ENCODE results near the gene SYCE3.

GRCh38 chr22:50568626-50569025 lies 5.9 kb upstream of the SYCE3 start:
- TF ChIP-seq ZNF197 (CRISPR knock-in tag; IDR thresholded peaks at IDR 0.05; ENCODE audit: low read depth) = no peak
- TF ChIP-seq ZNF24 (IDR thresholded peaks at IDR 0.05) = no peak
- no peak for TF ChIP-seq LARP7 (IDR thresholded peaks at IDR 0.05)
- TF ChIP-seq CTCF (IDR thresholded peaks at IDR 0.05 in 2 of 3, conservative IDR thresholded peaks at IDR 0.05 in 1 of 3; ENCODE audit: insufficient read depth in 2 of 3, low read depth in 1 of 3, low read length in 3 of 3) = no peak
- TF ChIP-seq RAD21 (CRISPR knock-in tag; conservative IDR thresholded peaks at IDR 0.05 in 1 of 2, IDR thresholded peaks at IDR 0.05 in 1 of 2) = no peak
- TF ChIP-seq PKNOX1 (IDR thresholded peaks at IDR 0.05) = peak; percentile 36; the same call in 1 of the 2 replicates
- TF ChIP-seq, protein P1, sequence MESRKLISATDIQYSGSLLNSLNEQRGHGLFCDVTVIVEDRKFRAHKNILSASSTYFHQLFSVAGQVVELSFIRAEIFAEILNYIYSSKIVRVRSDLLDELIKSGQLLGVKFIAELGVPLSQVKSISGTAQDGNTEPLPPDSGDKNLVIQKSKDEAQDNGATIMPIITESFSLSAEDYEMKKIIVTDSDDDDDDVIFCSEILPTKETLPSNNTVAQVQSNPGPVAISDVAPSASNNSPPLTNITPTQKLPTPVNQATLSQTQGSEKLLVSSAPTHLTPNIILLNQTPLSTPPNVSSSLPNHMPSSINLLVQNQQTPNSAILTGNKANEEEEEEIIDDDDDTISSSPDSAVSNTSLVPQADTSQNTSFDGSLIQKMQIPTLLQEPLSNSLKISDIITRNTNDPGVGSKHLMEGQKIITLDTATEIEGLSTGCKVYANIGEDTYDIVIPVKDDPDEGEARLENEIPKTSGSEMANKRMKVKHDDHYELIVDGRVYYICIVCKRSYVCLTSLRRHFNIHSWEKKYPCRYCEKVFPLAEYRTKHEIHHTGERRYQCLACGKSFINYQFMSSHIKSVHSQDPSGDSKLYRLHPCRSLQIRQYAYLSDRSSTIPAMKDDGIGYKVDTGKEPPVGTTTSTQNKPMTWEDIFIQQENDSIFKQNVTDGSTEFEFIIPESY (CRISPR knock-in tag; IDR thresholded peaks at IDR 0.05) = no peak
- no peak for TF ChIP-seq MYNN (IDR thresholded peaks at IDR 0.05)
- TF ChIP-seq MYNN (CRISPR knock-in tag; IDR thresholded peaks at IDR 0.05) = no peak
- TF ChIP-seq, protein P2, sequence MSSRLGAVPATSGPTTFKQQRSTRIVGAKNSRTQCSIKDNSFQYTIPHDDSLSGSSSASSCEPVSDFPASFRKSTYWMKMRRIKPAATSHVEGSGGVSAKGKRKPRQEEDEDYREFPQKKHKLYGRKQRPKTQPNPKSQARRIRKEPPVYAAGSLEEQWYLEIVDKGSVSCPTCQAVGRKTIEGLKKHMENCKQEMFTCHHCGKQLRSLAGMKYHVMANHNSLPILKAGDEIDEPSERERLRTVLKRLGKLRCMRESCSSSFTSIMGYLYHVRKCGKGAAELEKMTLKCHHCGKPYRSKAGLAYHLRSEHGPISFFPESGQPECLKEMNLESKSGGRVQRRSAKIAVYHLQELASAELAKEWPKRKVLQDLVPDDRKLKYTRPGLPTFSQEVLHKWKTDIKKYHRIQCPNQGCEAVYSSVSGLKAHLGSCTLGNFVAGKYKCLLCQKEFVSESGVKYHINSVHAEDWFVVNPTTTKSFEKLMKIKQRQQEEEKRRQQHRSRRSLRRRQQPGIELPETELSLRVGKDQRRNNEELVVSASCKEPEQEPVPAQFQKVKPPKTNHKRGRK (tag; IDR thresholded peaks at IDR 0.05) = no peak
- TF ChIP-seq SMAD1 (IDR thresholded peaks at IDR 0.05; ENCODE audit: low read depth, low read length, partially characterized antibody) = no peak
- TF ChIP-seq TBL1XR1 (IDR thresholded peaks at IDR 0.05; ENCODE audit: low read length in 2 of 2) = no peak
- TF ChIP-seq L3MBTL2 (IDR thresholded peaks at IDR 0.05) = no peak

Measured in K562 (cell line).